ENCODE measurements around the gene CACNG3.

DNA sequence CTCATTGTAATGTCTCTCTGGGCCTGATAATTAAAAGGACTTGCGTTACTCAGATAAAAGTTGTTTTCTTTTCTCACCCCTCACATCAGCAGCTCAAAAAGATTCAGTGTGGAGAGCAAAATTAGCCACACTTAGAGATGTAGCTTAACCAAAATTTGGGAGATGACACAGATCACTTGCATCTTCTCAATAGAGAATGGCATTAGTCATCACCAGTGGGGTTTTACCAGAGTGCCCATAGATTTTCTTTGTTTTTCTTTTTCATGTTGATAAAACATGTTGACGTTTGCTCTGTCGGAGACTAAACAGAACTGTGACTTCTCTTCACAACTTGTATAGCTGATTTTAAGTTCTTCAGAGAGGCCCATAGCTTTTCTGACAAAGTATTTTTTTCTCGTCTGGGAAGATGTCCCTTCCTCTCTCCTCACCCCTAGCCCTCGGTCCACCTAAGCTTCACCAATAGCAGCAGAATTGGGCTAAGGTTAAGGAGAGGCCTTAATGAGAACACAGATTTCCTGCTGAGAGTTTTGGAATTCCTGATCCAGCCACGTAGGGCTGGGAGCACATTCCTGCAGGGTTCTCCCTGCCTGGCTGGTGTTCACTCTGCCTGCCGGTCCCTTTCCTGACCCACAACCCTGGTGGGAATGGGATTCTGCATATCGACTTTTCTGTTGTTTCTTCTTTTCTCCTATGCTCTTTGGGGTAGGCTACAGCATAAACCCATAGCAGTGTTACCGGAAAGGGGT lies 92.6 kb downstream of the CACNG3 start:
- no peak for TF ChIP-seq CTCF (conservative IDR thresholded peaks at IDR 0.05; ENCODE audit: low read depth, low read length)
- no peak for TF ChIP-seq EZH2phosphoT487 (IDR thresholded peaks at IDR 0.05; ENCODE audit: borderline replicate concordance, low read length)

Data from PC-3 (cell line).